UCSD-AML1 (cell line): Measurements from ENCODE around the gene TMEM108.
A peak's percentile ranks its signal among the peaks of the same experiment; 100 is the strongest.

Experiments
- DNase-seq: peaks from one replicate; lab custom pipeline; 2025; ENCODE audit not compliant: unreplicated experiment; lab: John Stamatoyannopoulos, UW

The TMEM108 gene

GRCh38 chr3:133377396-133377795 lies 339.2 kb downstream of the TMEM108 start:
- no peak for DNase-seq

- DNase-seq, result no peak
These were observed 341.7 kb downstream of the TMEM108 start for GRCh38 chr3:133379926-133380325.

GRCh38 chr3:133380481-133381225 lies 342.5 kb downstream of the TMEM108 start:
- DNase-seq, result no peak

GRCh38 chr3:133381346-133382109 lies 343.3 kb downstream of the TMEM108 start:
- no peak for DNase-seq

DNA sequence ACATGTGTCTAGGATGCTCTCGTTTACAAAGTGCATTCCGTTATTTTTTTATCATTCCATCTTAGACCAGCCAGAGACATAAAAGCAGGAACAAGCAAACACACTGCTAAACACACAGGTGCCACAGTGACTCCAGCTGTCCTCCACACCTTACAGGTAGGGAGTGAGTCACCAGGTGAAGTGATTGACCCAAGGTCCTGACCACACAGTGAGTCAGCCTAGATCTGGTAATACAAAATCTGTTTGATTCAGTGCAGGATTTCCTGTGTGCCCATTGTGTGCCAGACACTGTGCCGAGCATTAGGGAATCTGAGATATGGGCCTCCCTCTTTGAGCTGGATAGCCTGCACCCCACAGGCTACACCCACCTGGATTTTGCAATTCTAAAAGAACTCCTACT lies 345.0 kb downstream of the TMEM108 start:
- DNase-seq, result no peak

DNA sequence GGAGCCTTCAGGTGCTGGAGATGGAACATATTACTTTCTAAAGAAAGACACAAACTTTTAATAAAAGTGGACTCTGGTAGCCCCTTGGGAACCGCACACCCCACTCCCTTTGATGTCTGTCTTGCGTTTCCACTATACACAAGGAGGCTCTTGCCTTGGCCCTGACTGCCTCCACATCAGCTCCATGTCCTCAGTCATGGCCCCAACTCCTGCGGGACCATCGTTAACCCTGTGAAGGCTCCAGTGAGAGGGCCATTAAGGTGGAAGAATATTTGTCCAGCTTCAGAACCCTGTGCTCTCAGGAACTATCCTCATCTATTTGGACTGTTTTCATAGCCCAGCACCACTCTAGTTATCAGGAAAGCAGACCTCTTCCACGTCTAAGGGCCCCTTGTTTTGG lies 345.6 kb downstream of the TMEM108 start:
- no peak for DNase-seq

- DNase-seq, result peak; percentile 57
These were observed 346.3 kb downstream of the TMEM108 start for GRCh38 chr3:133384331-133385027.

DNA sequence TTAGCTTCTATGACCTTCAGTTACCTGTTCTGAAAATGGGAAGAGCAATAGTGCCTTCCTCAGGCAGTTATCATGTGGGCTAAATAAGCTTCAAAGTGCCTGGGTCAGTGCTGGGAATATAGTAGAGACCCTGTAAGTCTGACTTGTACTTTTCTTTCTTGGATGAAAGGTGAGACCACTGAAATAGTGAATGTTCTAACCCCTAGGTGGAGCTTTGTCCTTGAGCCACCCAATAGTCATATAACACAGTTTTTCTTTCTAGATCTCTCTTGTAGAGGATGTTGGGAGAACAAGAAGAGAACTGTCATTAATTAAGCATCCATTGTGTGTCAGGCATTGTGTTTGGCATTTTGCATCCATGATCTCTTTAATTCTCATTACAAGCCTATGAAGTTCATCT lies 348.7 kb downstream of the TMEM108 start:
- no peak for DNase-seq

DNA sequence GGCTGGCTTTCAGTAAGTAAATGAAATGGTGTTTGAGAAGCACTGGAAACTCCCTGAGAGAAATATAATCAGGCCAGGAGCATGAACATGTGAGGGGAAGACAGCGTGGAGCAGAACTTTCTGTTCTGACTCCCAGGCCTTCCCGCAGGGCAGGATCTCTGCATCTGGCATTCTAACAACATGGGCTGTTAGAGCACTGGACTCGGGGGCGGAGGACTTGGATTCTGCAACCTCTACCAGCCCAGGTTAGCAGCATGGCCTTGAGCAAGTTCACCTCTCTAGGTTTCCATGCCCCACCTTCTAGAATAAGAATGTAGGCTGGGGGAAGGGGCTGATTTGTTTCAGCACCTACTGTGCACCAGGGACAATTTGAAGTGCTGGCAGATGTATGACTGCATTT lies 349.1 kb downstream of the TMEM108 start:
- DNase-seq, result no peak

DNA sequence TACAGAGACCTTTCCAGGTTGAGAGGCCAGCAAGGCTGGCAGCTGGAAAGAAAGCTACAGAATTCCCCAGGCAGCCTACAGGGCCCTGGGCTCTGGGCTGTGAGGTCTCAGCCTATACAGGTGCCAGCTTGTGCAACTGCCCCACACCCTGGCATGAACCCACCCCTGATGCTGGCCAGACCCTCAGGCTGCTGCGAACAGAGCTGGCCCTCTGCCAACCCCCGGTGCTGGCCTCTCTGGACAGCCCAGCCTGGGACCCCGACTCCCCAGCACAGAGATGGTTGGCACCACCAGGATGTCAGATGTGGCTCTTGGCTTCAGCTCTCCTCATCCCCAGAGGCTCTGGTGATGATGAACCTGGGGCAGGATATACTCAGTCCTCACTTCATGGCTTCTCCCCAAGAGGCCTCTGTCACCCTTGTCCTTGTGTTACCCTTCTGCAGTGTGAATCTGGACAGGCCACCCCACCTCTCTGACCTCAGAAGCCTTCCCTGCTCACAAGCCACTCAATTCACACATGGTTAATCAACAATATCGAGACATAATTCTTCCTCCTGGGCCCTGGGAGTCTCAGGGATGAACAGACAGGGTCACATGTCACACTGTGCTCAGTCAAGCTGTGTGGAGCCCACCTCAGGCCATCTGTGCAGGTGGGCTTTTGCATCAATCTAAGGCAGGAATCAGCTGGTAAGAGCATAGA lies 350.7 kb downstream of the TMEM108 start:
- DNase-seq, result no peak

DNA sequence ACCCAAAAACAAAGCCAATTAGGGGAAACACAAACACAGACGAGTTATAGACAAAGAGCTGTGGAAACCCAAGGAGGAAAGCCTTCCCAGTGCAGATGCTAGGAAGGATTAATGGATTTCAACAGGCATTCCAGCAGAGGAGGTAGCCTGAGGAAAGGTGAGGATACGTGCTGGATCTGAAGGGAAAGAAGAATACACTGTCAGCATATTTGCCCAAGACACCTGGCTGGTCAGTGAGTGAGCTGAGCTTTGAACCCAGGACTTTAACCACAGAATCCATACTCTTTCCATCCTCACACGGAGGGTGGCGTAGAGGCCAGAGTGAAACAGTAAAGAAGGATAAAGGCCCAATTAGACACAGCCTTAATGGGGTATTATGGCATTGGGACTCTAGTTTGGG lies 352.5 kb downstream of the TMEM108 start:
- DNase-seq, result no peak

GRCh38 chr3:133393204-133393603 lies 355.0 kb downstream of the TMEM108 start:
- DNase-seq, result no peak

DNA sequence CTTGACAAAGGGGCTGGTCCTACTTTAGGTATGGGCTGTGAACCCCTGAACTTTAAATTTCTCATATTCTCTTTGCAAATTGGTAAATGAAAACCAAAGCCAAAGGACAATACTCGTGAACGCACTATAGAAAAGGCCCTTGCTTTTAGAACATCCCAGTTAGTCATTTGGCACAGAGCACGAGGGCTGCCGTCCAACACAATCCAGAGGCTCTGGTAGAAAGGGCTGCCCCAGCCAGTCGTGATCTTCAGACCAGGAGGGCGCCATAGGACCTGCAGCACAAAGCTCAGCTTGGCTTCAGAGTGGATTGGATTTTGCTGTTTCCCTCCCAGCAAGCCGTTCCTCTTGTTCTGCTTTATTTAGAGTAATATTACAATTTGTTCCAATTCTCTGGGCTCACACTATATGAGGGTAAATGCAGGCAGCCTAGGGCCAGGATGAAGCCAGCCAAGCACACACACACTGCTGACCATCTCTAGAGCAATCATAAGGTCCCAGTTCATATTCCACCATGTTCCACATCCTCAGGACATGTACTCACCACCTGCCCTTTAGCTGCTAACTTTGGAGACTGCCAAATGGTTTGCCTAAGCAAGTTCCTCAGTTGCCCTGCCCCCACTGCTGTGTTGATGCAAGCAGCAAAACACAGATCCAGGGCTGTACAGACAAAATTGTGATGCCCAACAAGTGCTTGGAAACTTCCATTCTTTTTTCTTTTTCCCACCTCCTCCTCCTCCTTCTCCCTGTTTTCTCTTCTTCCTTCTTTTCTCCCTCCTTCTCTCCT lies 355.7 kb downstream of the TMEM108 start:
- no peak for DNase-seq

- no peak for DNase-seq
These were observed 356.5 kb downstream of the TMEM108 start for GRCh38 chr3:133394561-133395311.

DNA sequence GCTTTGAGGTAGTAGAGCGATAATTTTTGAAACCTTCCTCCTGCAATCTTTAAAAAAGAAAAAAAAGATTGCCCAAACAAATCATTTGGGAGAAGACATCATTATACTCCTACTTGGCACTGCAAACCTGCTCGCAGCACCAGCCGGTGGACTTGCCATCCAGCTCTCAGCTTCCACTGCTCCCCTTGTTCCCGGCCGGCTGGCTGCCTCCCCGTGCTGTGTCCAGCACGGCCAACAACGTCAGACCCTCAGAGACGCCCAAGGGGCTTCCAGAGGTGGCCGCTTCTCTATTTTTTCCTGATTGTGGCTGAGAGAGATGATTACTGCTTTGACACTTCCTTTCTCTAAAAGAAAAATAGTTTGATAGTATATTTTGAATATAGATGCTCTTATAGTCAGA lies 358.7 kb downstream of the TMEM108 start:
- no peak for DNase-seq

DNA sequence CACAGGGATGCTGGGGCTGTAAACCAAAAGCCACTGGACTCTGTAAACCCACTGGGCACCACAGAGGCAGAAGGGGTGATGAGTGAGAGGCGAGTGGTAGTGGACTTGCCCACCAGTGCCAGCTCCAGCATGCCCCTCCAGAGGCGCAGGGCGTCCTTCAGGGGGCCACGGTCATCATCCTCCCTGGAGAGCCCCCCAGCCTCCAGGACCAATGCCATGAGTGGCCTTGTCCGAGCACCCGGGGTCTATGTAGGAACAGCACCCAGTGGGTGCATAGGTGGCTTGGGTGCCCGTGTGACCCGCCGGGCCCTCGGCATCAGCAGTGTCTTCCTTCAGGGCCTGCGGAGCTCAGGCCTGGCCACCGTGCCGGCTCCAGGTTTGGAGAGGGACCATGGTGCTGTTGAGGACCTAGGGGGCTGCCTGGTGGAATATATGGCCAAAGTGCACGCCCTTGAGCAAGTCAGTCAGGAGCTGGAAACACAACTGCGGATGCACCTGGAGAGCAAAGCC lies 361.9 kb downstream of the TMEM108 start, which contains the start of gene BFSP2:
Gene BFSP2 (plus strand): TSS at position 51 of the 510 bp plus-strand sequence. CDS start 28 bp downstream, at position 79.
- DNase-seq, result no peak

GRCh38 chr3:133401374-133402135 lies 363.4 kb downstream of the TMEM108 start:
- DNase-seq, result no peak

GRCh38 chr3:133404920-133405319 lies 366.7 kb downstream of the TMEM108 start:
- DNase-seq, result no peak

DNA sequence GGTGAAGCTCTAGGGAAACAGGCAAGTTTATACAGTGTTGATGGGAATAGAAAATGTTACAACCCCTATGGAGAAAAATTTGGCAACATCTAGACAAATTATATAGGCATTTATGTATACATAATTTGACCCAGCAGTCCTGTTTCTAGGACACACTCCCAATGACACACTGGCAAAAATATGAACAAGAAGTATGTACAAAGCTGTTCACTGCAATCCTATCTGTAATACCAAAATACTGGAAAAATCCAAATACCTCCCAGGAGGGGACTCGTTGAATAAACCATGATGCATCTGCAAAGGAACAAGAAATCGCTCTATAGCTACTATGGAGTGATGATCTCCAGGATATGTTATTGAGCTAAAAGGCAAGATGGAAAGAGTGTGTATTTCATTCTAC lies 370.2 kb downstream of the TMEM108 start:
- DNase-seq, result no peak
